H9 (cell line): ENCODE results near the gene PSTPIP1. TPM values are rescaled to one million over a fixed set of nuclear protein-coding genes. Genes with fewer than 3 reads are reported as not detected.

Experiments
- DNase-seq: peaks from one replicate; pipeline ENCODE4 v3.0.0-alpha.2; 2017
- H2AFZ ChIP-seq: one replicate; pipeline ENCODE4 v1.6.1; 2013; ENCODE audit warnings: mild to moderate bottlenecking, low read length, control low read depth, moderate library complexity
- H2AK5ac ChIP-seq: 2 replicates; pipeline ENCODE4 v1.6.1; 2013; ENCODE audit warnings: low read length, control low read depth, mixed read lengths; ENCODE audit not compliant: insufficient read length
- H2BK120ac ChIP-seq: one replicate; pipeline ENCODE4 v1.6.1; 2013; ENCODE audit warnings: low read depth, mild to moderate bottlenecking, low read length, control low read depth, inconsistent platforms; ENCODE audit not compliant: poor library complexity, severe bottlenecking
- H2BK12ac ChIP-seq: 2 replicates; pipeline ENCODE4 v1.6.1; 2013; ENCODE audit warnings: low read length, control low read depth, mixed read lengths, low read depth; ENCODE audit not compliant: insufficient read length
- H2BK15ac ChIP-seq: 2 replicates; pipeline ENCODE4 v1.6.1; 2013; ENCODE audit warnings: low read depth, low read length, control low read depth
- H2BK20ac ChIP-seq: one replicate; pipeline ENCODE4 v1.6.1; 2013; ENCODE audit warnings: low read depth, mild to moderate bottlenecking, low read length, control low read depth, inconsistent platforms; ENCODE audit not compliant: poor library complexity, severe bottlenecking
- H2BK5ac ChIP-seq: 2 replicates; pipeline ENCODE4 v1.6.1; 2013; ENCODE audit warnings: low read length, control low read depth, mixed read lengths; ENCODE audit not compliant: insufficient read length
- H3K14ac ChIP-seq: 2 replicates; pipeline ENCODE4 v1.6.1; 2013; ENCODE audit warnings: low read length, control low read depth; ENCODE audit not compliant: insufficient read depth
- H3K18ac ChIP-seq: 2 replicates; pipeline ENCODE4 v1.6.1; 2013; ENCODE audit warnings: low read depth, mild to moderate bottlenecking, mixed read lengths, low read length, control low read depth; ENCODE audit not compliant: insufficient read length
- H3K23ac ChIP-seq: 2 replicates; pipeline ENCODE4 v1.6.1; 2013; ENCODE audit warnings: low read length, control low read depth, mixed read lengths, low read depth; ENCODE audit not compliant: insufficient read length
- H3K23me2 ChIP-seq: 2 replicates; pipeline ENCODE4 v1.6.1; 2013; ENCODE audit warnings: low read depth, mild to moderate bottlenecking, mixed read lengths, low read length, control low read depth; ENCODE audit not compliant: insufficient read length, poor library complexity, severe bottlenecking
- H3K27ac ChIP-seq: 2 replicates; pipeline ENCODE4 v1.5.1; 2013; ENCODE audit warnings: low read length, control low read depth, mixed read lengths, low read depth; ENCODE audit not compliant: insufficient read length
- H3K27me3 ChIP-seq: 2 replicates; pipeline ENCODE4 v1.6.1; 2013; ENCODE audit warnings: low read length, control low read depth, inconsistent platforms; ENCODE audit not compliant: insufficient read depth
- H3K4ac ChIP-seq: 2 replicates; pipeline ENCODE4 v1.6.1; 2013; ENCODE audit warnings: low read depth, mild to moderate bottlenecking, control low read depth, inconsistent platforms, low read length, moderate library complexity
- H3K4me1 ChIP-seq: 2 replicates; pipeline ENCODE4 v1.6.1; 2013; ENCODE audit warnings: low read length, control low read depth, inconsistent platforms; ENCODE audit not compliant: insufficient read depth
- H3K4me2 ChIP-seq: 2 replicates; pipeline ENCODE4 v1.6.1; 2013; ENCODE audit warnings: low read length, control low read depth, mixed read lengths; ENCODE audit not compliant: insufficient read length, insufficient read depth
- H3K56ac ChIP-seq: 2 replicates; pipeline ENCODE4 v1.6.1; 2013; ENCODE audit warnings: low read depth, mild to moderate bottlenecking, mixed read lengths, low read length, control low read depth; ENCODE audit not compliant: insufficient read length
- H3K79me1 ChIP-seq: 2 replicates; pipeline ENCODE4 v1.6.1; 2013; ENCODE audit warnings: low read depth, mild to moderate bottlenecking, moderate library complexity, low read length, control low read depth, inconsistent platforms; ENCODE audit not compliant: insufficient read depth, poor library complexity, severe bottlenecking
- H3K79me2 ChIP-seq: 2 replicates; pipeline ENCODE4 v1.6.1; 2013; ENCODE audit warnings: low read length, control low read depth, inconsistent platforms; ENCODE audit not compliant: insufficient read depth
- H3K9ac ChIP-seq: 2 replicates; pipeline ENCODE4 v1.6.1; 2013; ENCODE audit warnings: low read length, control low read depth, mixed read lengths; ENCODE audit not compliant: insufficient read length; ENCODE audit errors: extremely low read depth
- H3K9me3 ChIP-seq: one replicate; pipeline ENCODE4 v1.6.1; 2013; ENCODE audit warnings: low read depth, low read length, inconsistent platforms; ENCODE audit not compliant: control insufficient read depth
- H3T11ph ChIP-seq: one replicate; pipeline ENCODE4 v1.6.1; 2013; ENCODE audit warnings: mild to moderate bottlenecking, low read length, control low read depth, inconsistent platforms
- H4K20me1 ChIP-seq: one replicate; pipeline ENCODE4 v1.6.1; 2013; ENCODE audit not compliant: control insufficient read depth, insufficient read length, insufficient read depth
- H4K5ac ChIP-seq: 2 replicates; pipeline ENCODE4 v1.6.1; 2013; ENCODE audit warnings: low read depth, mild to moderate bottlenecking, mixed read lengths, low read length, control low read depth; ENCODE audit not compliant: insufficient read length
- H4K8ac ChIP-seq: replicated peaks from 2 replicates; pipeline ENCODE4 v1.6.1; 2013; ENCODE audit warnings: low read length, control low read depth, mixed read lengths, low read depth; ENCODE audit not compliant: insufficient read length
- H4K91ac ChIP-seq: 2 replicates; pipeline ENCODE4 v1.6.1; 2013; ENCODE audit warnings: low read depth, mild to moderate bottlenecking, moderate library complexity, mixed read lengths, low read length, control low read depth; ENCODE audit not compliant: insufficient read length
- H3K27ac Mint-ChIP-seq, 3 experiments: 2 replicates in 2 of 3; 3 replicates in 1 of 3; pipeline ENCODE4 v1.8.0; 2020 to 2021; ENCODE audit warnings: mixed read lengths in 3 of 3, mild to moderate bottlenecking in 1 of 3, moderate library complexity in 1 of 3
- H3K27me3 Mint-ChIP-seq: 2 replicates; pipeline ENCODE4 v1.8.0; 2021; ENCODE audit warnings: low read depth, mild to moderate bottlenecking, moderate library complexity, mixed read lengths
- H3K36me3 Mint-ChIP-seq, 3 experiments: 2 replicates in 2 of 3; 3 replicates in 1 of 3; pipeline ENCODE4 v1.8.0; 2020 to 2021; ENCODE audit warnings: low read depth in 3 of 3, mixed read lengths in 3 of 3; ENCODE audit not compliant: insufficient read depth in 1 of 3
- H3K4me1 Mint-ChIP-seq, 2 experiments: 2 replicates each; pipeline ENCODE4 v1.8.0; 2020; ENCODE audit warnings: mixed read lengths in 2 of 2
- H3K4me3 Mint-ChIP-seq, 2 experiments: 2 replicates in 1 of 2; 3 replicates in 1 of 2; pipeline ENCODE4 v1.8.0; 2020 to 2021; ENCODE audit warnings: mild to moderate bottlenecking in 2 of 2, mixed read lengths in 2 of 2, moderate library complexity in 1 of 2
- H3K9me3 Mint-ChIP-seq, 2 experiments: 2 replicates in 1 of 2; 3 replicates in 1 of 2; pipeline ENCODE4 v1.8.0; 2020; ENCODE audit warnings: mild to moderate bottlenecking in 2 of 2, mixed read lengths in 2 of 2, moderate library complexity in 1 of 2
- WGBS: extraction: QIAGEN DNeasy Blood & Tissue Kit; methylation state at CpG from one replicate; pipeline ENCODE4 v1.1.7; 2013; ENCODE audit warnings: missing lambda C conversion rate, low lambda C conversion rate, mixed read lengths; ENCODE audit not compliant: insufficient read length; ENCODE audit errors: extremely low coverage; 5-methylcytosine and 5-hydroxymethylcytosine counted together
- total RNA-seq: library from RNA; stranded (reverse); gene quantifications from 2 replicates; pipeline ENCODE4 v1.2.1, GENCODE V29; 2021
- TF ChIP-seq, protein P1 (sequence below): fragments of 200-600 bp; sonication (generic); conservative IDR thresholded peaks from 3 replicates; pipeline ENCODE4 v1.8.0; 2021; ENCODE audit warnings: antibody characterized with exemption, mild to moderate bottlenecking

PSTPIP1 gene
- total RNA-seq, 1 experiment from 2014 or later, result 1.8 TPM

DNA sequence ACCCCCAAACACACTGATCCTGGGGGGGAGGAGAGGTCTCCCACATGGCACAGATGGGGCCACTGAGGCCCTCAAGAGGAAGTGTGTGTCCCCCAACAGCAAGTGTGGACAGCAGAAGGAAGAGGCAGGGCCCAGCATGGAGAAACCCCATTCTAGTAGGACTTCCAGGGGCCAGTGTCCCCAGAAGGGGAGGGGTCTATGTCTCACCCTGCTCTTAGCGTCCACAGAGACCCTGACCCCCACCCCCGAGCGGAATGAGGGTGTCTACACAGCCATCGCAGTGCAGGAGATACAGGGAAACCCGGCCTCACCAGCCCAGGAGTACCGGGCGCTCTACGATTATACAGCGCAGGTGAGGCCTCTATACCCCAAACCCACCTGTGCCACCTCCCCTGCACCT lies 40.7 kb downstream of the PSTPIP1 start:
- Mint-ChIP-seq H3K27me3 (peaks cover 4% of the 10 kb centered on the region; the same call in 1 of the 2 replicates), H3K4me1 (peaks cover 13 to 21% of the 10 kb centered on the region in 2 experiments), H3K4me3 (no peak overlapping the region), H3K36me3 (peaks cover 7 to 13% (median 11%) of the 10 kb centered on the region in 3 experiments), H3K27ac (no peak overlapping the region; a peak in 2 of 7 replicates), H3K9me3 (peaks cover 9 to 12% of the 10 kb centered on the region in 2 experiments)
- Histone ChIP-seq H3K14ac (no peak overlapping the region), H2BK12ac (no peak overlapping the region), H2AK5ac (no peak overlapping the region), H3T11ph (no peak overlapping the region), H3K23me2 (no peaks in the 10 kb centered on the region), H4K20me1 (no peaks in the 10 kb centered on the region), H3K56ac (no peak overlapping the region), H2BK20ac (no peak overlapping the region), H4K5ac (no peak overlapping the region), H3K9me3 (no peaks in the 10 kb centered on the region), H2BK15ac (no peak overlapping the region), H3K79me1 (no peaks in the 10 kb centered on the region), H2BK120ac (no peak overlapping the region), H2BK5ac (no peak overlapping the region), H3K18ac (no peak overlapping the region), H3K9ac (no peak overlapping the region), H3K4ac (no peak overlapping the region), H3K27me3 (no peaks in the 10 kb centered on the region), H3K4me2 (no peak overlapping the region), H3K79me2 (no peaks in the 10 kb centered on the region), H3K27ac (no peak overlapping the region), H4K91ac (no peak overlapping the region), H2AFZ (no peak overlapping the region), H4K8ac (no peak overlapping the region), H3K4me1 (no peaks in the 10 kb centered on the region), H3K23ac (no peak overlapping the region)
- no CpG with 5 or more reads among the region's 9 CpGs for WGBS
- DNase-seq, result peak; percentile 27
- TF ChIP-seq, protein P1, sequence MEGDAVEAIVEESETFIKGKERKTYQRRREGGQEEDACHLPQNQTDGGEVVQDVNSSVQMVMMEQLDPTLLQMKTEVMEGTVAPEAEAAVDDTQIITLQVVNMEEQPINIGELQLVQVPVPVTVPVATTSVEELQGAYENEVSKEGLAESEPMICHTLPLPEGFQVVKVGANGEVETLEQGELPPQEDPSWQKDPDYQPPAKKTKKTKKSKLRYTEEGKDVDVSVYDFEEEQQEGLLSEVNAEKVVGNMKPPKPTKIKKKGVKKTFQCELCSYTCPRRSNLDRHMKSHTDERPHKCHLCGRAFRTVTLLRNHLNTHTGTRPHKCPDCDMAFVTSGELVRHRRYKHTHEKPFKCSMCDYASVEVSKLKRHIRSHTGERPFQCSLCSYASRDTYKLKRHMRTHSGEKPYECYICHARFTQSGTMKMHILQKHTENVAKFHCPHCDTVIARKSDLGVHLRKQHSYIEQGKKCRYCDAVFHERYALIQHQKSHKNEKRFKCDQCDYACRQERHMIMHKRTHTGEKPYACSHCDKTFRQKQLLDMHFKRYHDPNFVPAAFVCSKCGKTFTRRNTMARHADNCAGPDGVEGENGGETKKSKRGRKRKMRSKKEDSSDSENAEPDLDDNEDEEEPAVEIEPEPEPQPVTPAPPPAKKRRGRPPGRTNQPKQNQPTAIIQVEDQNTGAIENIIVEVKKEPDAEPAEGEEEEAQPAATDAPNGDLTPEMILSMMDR, result no peak
